IMR-90 (cell line): Measurements from ENCODE around the gene PROCR. TPM values are rescaled to one million over a fixed set of nuclear protein-coding genes. Genes with fewer than 3 reads are reported as not detected.
A peak's percentile ranks its signal among the peaks of the same experiment; 100 is the strongest.

Experiments used
- ATAC-seq: fragments of 200-7000 bp; cut with Tn5 transposase; 2 replicates; pipeline ENCODE4 v1.9.1; 2020; ENCODE audit warnings: low read depth, mild to moderate bottlenecking, moderate library complexity
- BruUV-seq: library from RNA; stranded (reverse); fragments of 400-500 nt; replicated peaks from 2 replicates; lab custom pipeline; 2021; lab: Mats Ljungman, UMichigan
- CTCF ChIA-PET: fragments of 300-600 bp; formaldehyde crosslinking; extraction: SDS; loops from one replicate; lab custom pipeline; 2021; ENCODE audit warnings: antibody characterized with exemption; lab: Yijun Ruan, JAX
- POLR2A ChIA-PET: fragments of 300-600 bp; sonication (Branson Sonifier 250); formaldehyde crosslinking; loops from one replicate; lab custom pipeline; 2022; ENCODE audit warnings: antibody characterized with exemption; ENCODE audit not compliant: unreplicated experiment; lab: Charles Lee
- DNase-seq: peaks from one replicate; pipeline ENCODE4 v3.0.0; 2013
- H2AFZ ChIP-seq: replicated peaks from 2 replicates; pipeline ENCODE3; 2013; ENCODE audit warnings: low read length, mild to moderate bottlenecking; ENCODE audit not compliant: poor library complexity
- H2AK5ac ChIP-seq: 2 replicates; pipeline ENCODE4 v1.6.1; 2013; ENCODE audit warnings: low read depth, low read length, inconsistent platforms
- H2AK9ac ChIP-seq: replicated peaks from 2 replicates; pipeline ENCODE3; 2013; ENCODE audit warnings: mild to moderate bottlenecking, low read depth, low read length, moderate library complexity; ENCODE audit not compliant: poor library complexity
- H2BK120ac ChIP-seq: 2 replicates; pipeline ENCODE4 v1.6.1; 2013; ENCODE audit warnings: low read depth, low read length, inconsistent platforms
- H2BK15ac ChIP-seq: 3 replicates; pipeline ENCODE4 v1.6.1; 2013; ENCODE audit warnings: low read depth, low read length, inconsistent platforms
- H2BK20ac ChIP-seq: 2 replicates; pipeline ENCODE4 v1.6.1; 2013; ENCODE audit warnings: low read depth, mild to moderate bottlenecking, inconsistent platforms, low read length, moderate library complexity
- H2BK5ac ChIP-seq: 2 replicates; pipeline ENCODE4 v1.6.1; 2013; ENCODE audit warnings: mild to moderate bottlenecking, low read depth, low read length, inconsistent platforms; ENCODE audit not compliant: poor library complexity, severe bottlenecking
- H3K14ac ChIP-seq: replicated peaks from 2 replicates; pipeline ENCODE4 v1.6.1; 2013; ENCODE audit warnings: low read depth, low read length, inconsistent platforms
- H3K18ac ChIP-seq: 2 replicates; pipeline ENCODE4 v1.6.1; 2013; ENCODE audit warnings: low read depth, low read length, control low read depth
- H3K23ac ChIP-seq: 2 replicates; pipeline ENCODE4 v1.6.1; 2013; ENCODE audit warnings: low read depth, low read length, inconsistent platforms
- H3K27ac ChIP-seq: 2 replicates; pipeline ENCODE4 v1.5.1; 2013; ENCODE audit warnings: mild to moderate bottlenecking, control low read depth, low read length; ENCODE audit not compliant: insufficient read depth
- H3K27me3 ChIP-seq: 2 replicates; pipeline ENCODE4 v1.6.1; 2013; ENCODE audit warnings: low read length; ENCODE audit not compliant: control insufficient read depth, insufficient read depth
- H3K36me3 ChIP-seq: 2 replicates; pipeline ENCODE4 v1.6.1; 2013; ENCODE audit warnings: low read length, mixed read lengths; ENCODE audit not compliant: control insufficient read depth, insufficient read depth
- H3K4ac ChIP-seq: 2 replicates; pipeline ENCODE4 v1.6.1; 2013; ENCODE audit warnings: low read depth, low read length, inconsistent platforms
- H3K4me1 ChIP-seq: 2 replicates; pipeline ENCODE4 v1.6.1; 2013; ENCODE audit warnings: low read length, mixed read lengths; ENCODE audit not compliant: control insufficient read depth, insufficient read depth
- H3K4me2 ChIP-seq: 2 replicates; pipeline ENCODE4 v1.6.1; 2013; ENCODE audit warnings: low read depth, mild to moderate bottlenecking, control low read depth, low read length, moderate library complexity
- H3K4me3 ChIP-seq: 2 replicates; pipeline ENCODE4 v1.5.1; 2013; ENCODE audit warnings: low read depth, mild to moderate bottlenecking, control low read depth, low read length, moderate library complexity; ENCODE audit not compliant: insufficient read depth
- H3K56ac ChIP-seq: 2 replicates; pipeline ENCODE4 v1.6.1; 2013; ENCODE audit warnings: low read length, inconsistent platforms; ENCODE audit not compliant: insufficient read depth; ENCODE audit errors: extremely low read depth
- H3K79me1 ChIP-seq, 2 experiments: 2 replicates each; pipeline ENCODE4 v1.6.1; 2013; ENCODE audit warnings: low read length in 2 of 2, inconsistent platforms in 1 of 2, low read depth in 1 of 2
- H3K9ac ChIP-seq: 2 replicates; pipeline ENCODE4 v1.6.1; 2013; ENCODE audit warnings: low read depth, low read length, control low read depth
- H3K9me1 ChIP-seq: 2 replicates; pipeline ENCODE4 v1.6.1; 2013; ENCODE audit warnings: low read length, inconsistent platforms; ENCODE audit not compliant: insufficient read depth
- H3K9me3 ChIP-seq: 2 replicates; pipeline ENCODE4 v1.6.1; 2013; ENCODE audit warnings: low read length; ENCODE audit not compliant: control insufficient read depth, insufficient read depth
- H4K20me1 ChIP-seq: 2 replicates; pipeline ENCODE4 v1.6.1; 2013; ENCODE audit warnings: low read length, inconsistent platforms; ENCODE audit not compliant: insufficient read depth
- H4K5ac ChIP-seq: 2 replicates; pipeline ENCODE4 v1.6.1; 2013; ENCODE audit warnings: mild to moderate bottlenecking, low read depth, low read length, control low read depth
- H4K8ac ChIP-seq, 2 experiments: 2 replicates each; pipeline ENCODE4 v1.6.1; 2013; ENCODE audit warnings: low read depth in 2 of 2, low read length in 2 of 2, control low read depth in 1 of 2, inconsistent platforms in 1 of 2
- H4K91ac ChIP-seq: 2 replicates; pipeline ENCODE4 v1.6.1; 2013; ENCODE audit warnings: low read depth, low read length, inconsistent platforms; ENCODE audit not compliant: insufficient read depth
- BHLHE40 ChIP-seq: fragments of 150-350 bp; IDR thresholded peaks from 2 replicates; pipeline ENCODE4 v1.6.1; 2016; ENCODE audit warnings: mild to moderate bottlenecking, low read depth, low read length
- CEBPB ChIP-seq: IDR thresholded peaks from 2 replicates; pipeline ENCODE4 v1.6.1; 2012; ENCODE audit warnings: low read depth, low read length, improper control_type of control experiment
- CHD1 ChIP-seq: IDR thresholded peaks from 2 replicates; pipeline ENCODE4 v1.6.1; 2012; ENCODE audit warnings: low read depth, low read length, improper control_type of control experiment
- FOS ChIP-seq: fragments of 150-350 bp; IDR thresholded peaks from 2 replicates; pipeline ENCODE4 v1.6.1; 2016; ENCODE audit warnings: low read depth, low read length
- MAFK ChIP-seq: IDR thresholded peaks from 2 replicates; pipeline ENCODE4 v1.6.1; 2012; ENCODE audit warnings: low read depth, low read length, improper control_type of control experiment
- MAZ ChIP-seq: IDR thresholded peaks from 2 replicates; pipeline ENCODE4 v1.6.1; 2012; ENCODE audit warnings: low read depth, mild to moderate bottlenecking, low read length, improper control_type of control experiment, moderate library complexity, borderline replicate concordance
- MXI1 ChIP-seq: IDR thresholded peaks from 2 replicates; pipeline ENCODE4 v1.6.1; 2012; ENCODE audit warnings: low read depth, mild to moderate bottlenecking, low read length, moderate library complexity, borderline replicate concordance
- RAD21 ChIP-seq: IDR thresholded peaks from 2 replicates; pipeline ENCODE4 v1.6.1; 2012; ENCODE audit warnings: low read length, improper control_type of control experiment
- RCOR1 ChIP-seq: IDR thresholded peaks from 2 replicates; pipeline ENCODE4 v1.6.1; 2012; ENCODE audit warnings: mild to moderate bottlenecking, low read length, improper control_type of control experiment; ENCODE audit not compliant: insufficient replicate concordance
- RFX5 ChIP-seq: IDR thresholded peaks from 2 replicates; pipeline ENCODE4 v1.8.0; 2012; ENCODE audit warnings: low read depth, mild to moderate bottlenecking, low read length, moderate library complexity
- SMC3 ChIP-seq: fragments of 150-350 bp; IDR thresholded peaks from 2 replicates; pipeline ENCODE4 v1.6.1; 2016; ENCODE audit warnings: low read depth, mild to moderate bottlenecking, antibody characterized with exemption, low read length, moderate library complexity
- WGBS, 2 experiments: methylation state at CpG; one replicate each; pipeline versions ENCODE4 v1.1.5 to v1.1.7; 2013; ENCODE audit warnings: missing lambda C conversion rate in 2 of 2; ENCODE audit not compliant: insufficient read length in 1 of 2; ENCODE audit errors: extremely low coverage in 2 of 2; 5-methylcytosine and 5-hydroxymethylcytosine counted together
- dilution Hi-C: fragments of 300-500 bp; cut with HindIII; formaldehyde crosslinking; loops from one replicate; pipeline ENCODE4 v1.14.3; 2018; ENCODE audit warnings: low sequenced_read_pairs; ENCODE audit not compliant: unreplicated experiment
- in situ Hi-C: fragments of 300-500 bp; cut with MboI; formaldehyde crosslinking; loops from 3 replicates; pipeline ENCODE4 v1.14.3; 2019; ENCODE audit warnings: low sequenced_read_pairs, inconsistent platforms, mixed read lengths
- intact Hi-C: fragments of 100-400 bp; cut with micrococcal nuclease; formaldehyde crosslinking; loops from 2 replicates; pipeline ENCODE4 v1.10.0; 2022
- polyA plus RNA-seq, 3 experiments: library from polyadenylated mRNA; depleted of rRNA; stranded (reverse); fragments of >200 nt; gene quantifications; 2 replicates each; pipeline ENCODE4 v1.2.3, GENCODE V29; 2012; ENCODE audit warnings: low replicate concordance in 1 of 3
- total RNA-seq: library from RNA; depleted of rRNA; stranded (reverse); fragments of >200 nt; gene quantifications from 2 replicates; pipeline ENCODE4 v1.2.3, GENCODE V29; 2012
- TF ChIP-seq, protein P1 (sequence below): conservative IDR thresholded peaks from 2 replicates; pipeline ENCODE4 v1.5.1; 2012; ENCODE audit warnings: mild to moderate bottlenecking, low read depth, low read length, improper control_type of control experiment
- TF ChIP-seq, protein P2 (sequence below): fragments of 150-350 bp; IDR thresholded peaks from 2 replicates; pipeline ENCODE4 v1.6.1; 2016; ENCODE audit warnings: low read depth, mild to moderate bottlenecking, low read length, moderate library complexity, borderline replicate concordance
- TF ChIP-seq, protein P3 (sequence below): fragments of 150-350 bp; IDR thresholded peaks from 2 replicates; pipeline ENCODE4 v1.6.1; 2017; ENCODE audit warnings: mild to moderate bottlenecking, antibody characterized with exemption, low read length, low read depth

The PROCR gene
- total and polyA plus RNA-seq, 2 of the 4 experiments (the other 2 are of a cell fraction) = 36.4 to 41.9 TPM

DNA sequence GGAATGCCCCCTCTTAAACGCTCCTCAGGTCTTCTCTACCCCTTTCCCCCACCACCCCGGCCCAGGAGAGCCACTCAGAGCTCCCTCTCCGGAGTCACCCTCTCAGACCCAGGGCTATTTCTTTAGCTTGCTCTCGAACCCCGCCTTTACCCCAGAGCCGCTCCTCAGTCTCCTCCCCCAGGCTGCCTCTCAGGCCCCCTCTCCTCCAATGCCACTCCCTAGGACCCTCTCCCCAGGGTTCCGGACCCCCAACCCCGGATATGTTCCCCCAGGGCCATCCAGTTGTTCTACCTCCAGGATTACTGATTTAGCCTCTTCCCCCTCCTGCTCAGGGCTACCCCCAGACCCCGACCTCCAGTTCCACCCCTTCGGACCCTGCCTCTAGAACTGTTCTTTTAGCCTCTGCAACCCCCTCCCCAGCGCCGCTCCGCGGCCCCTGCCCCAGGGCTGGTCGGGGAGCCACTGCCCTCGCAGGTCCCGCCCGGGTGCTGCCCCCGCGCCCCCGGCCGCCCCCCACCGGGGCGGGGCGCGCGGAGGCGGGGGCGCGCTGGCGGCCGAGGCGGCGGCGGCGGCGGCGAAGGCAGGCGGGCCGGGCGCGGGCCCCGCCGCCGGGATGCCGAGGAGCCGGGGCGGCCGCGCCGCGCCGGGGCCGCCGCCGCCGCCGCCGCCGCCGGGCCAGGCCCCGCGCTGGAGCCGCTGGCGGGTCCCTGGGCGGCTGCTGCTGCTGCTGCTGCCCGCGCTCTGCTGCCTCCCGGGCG lies 54.4 kb downstream of the PROCR start, which contains the start of gene MMP24:
MMP24 (plus strand) TSS at position 565 of the 758 bp plus-strand sequence; CDS start at position 614, 49 bp downstream.
- no TSS peak for BruUV-seq
- Histone ChIP-seq H2BK120ac (no peak within 1 kb of the TSS), H3K18ac (no peak within 1 kb of the TSS), H2AK5ac (no peak within 1 kb of the TSS), H2BK5ac (no peak within 1 kb of the TSS), H3K79me1 (no peaks in the 10 kb centered on the region), H3K14ac (no peak within 1 kb of the TSS), H3K23ac (no peak within 1 kb of the TSS), H3K9me1 (peaks cover 3% of the 10 kb centered on the region; the same call in 1 of the 2 replicates), H2BK20ac (no peak within 1 kb of the TSS), H3K9me3 (no peaks in the 10 kb centered on the region), H3K9ac (no peak within 1 kb of the TSS), H4K91ac (no peak within 1 kb of the TSS), H2BK15ac (no peak within 1 kb of the TSS), H3K4ac (no peak within 1 kb of the TSS), H4K5ac (no peak within 1 kb of the TSS), H4K8ac (no peak within 1 kb of the TSS), H3K4me1 (peaks cover 6% of the 10 kb centered on the region; the same call in 1 of the 2 replicates), H2AK9ac (peak within 1 kb of the TSS; percentile 44), H2AFZ (peak within 1 kb of the TSS; percentile 82), H3K56ac (no peak within 1 kb of the TSS), H3K27ac (no peak within 1 kb of the TSS), H3K4me3 (peak within 1 kb of the TSS; percentile 32), H3K27me3 (peaks cover 27% of the 10 kb centered on the region), H3K36me3 (no peaks in the 10 kb centered on the region), H3K4me2 (peak within 1 kb of the TSS; percentile 86), H4K20me1 (peaks cover 8% of the 10 kb centered on the region; the same call in 1 of the 2 replicates)
- WGBS, 2 experiments = 0% methylated on average over 42 of the region's 70 CpGs; no CpG with 5 or more reads in 1 of the 2 experiments
- dilution Hi-C loops = no loop called here
- intact Hi-C loops = no loop called here
- peak; percentile 76; the same call in 1 of the 2 replicates for ATAC-seq
- in situ Hi-C loops = no loop called here
- TF ChIP-seq RAD21 = no peak
- no peak for TF ChIP-seq BHLHE40
- TF ChIP-seq CEBPB = no peak
- TF ChIP-seq, protein P1, sequence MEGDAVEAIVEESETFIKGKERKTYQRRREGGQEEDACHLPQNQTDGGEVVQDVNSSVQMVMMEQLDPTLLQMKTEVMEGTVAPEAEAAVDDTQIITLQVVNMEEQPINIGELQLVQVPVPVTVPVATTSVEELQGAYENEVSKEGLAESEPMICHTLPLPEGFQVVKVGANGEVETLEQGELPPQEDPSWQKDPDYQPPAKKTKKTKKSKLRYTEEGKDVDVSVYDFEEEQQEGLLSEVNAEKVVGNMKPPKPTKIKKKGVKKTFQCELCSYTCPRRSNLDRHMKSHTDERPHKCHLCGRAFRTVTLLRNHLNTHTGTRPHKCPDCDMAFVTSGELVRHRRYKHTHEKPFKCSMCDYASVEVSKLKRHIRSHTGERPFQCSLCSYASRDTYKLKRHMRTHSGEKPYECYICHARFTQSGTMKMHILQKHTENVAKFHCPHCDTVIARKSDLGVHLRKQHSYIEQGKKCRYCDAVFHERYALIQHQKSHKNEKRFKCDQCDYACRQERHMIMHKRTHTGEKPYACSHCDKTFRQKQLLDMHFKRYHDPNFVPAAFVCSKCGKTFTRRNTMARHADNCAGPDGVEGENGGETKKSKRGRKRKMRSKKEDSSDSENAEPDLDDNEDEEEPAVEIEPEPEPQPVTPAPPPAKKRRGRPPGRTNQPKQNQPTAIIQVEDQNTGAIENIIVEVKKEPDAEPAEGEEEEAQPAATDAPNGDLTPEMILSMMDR = no peak
- TF ChIP-seq RFX5 = no peak
- no peak for TF ChIP-seq MXI1
- TF ChIP-seq, protein P2, sequence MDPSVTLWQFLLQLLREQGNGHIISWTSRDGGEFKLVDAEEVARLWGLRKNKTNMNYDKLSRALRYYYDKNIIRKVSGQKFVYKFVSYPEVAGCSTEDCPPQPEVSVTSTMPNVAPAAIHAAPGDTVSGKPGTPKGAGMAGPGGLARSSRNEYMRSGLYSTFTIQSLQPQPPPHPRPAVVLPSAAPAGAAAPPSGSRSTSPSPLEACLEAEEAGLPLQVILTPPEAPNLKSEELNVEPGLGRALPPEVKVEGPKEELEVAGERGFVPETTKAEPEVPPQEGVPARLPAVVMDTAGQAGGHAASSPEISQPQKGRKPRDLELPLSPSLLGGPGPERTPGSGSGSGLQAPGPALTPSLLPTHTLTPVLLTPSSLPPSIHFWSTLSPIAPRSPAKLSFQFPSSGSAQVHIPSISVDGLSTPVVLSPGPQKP = no peak
- TF ChIP-seq FOS = no peak
- TF ChIP-seq RCOR1 = no peak
- TF ChIP-seq MAFK = no peak
- TF ChIP-seq CHD1 = no peak
- TF ChIP-seq, protein P3, sequence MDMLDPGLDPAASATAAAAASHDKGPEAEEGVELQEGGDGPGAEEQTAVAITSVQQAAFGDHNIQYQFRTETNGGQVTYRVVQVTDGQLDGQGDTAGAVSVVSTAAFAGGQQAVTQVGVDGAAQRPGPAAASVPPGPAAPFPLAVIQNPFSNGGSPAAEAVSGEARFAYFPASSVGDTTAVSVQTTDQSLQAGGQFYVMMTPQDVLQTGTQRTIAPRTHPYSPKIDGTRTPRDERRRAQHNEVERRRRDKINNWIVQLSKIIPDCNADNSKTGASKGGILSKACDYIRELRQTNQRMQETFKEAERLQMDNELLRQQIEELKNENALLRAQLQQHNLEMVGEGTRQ = no peak
- no peak for TF ChIP-seq SMC3
- TF ChIP-seq MAZ = no peak
- DNase-seq = no peak
- POLR2A ChIA-PET = no interaction called here
- CTCF ChIA-PET = no interaction called here
